ENCODE data around the gene PTPRM.

PTPRM gene

GRCh38 chr18:8448130-8448529 is 881.0 kb downstream of the PTPRM start:
- Histone ChIP-seq H4K8ac (ENCODE audit: low read length) (no peak overlapping the region), H3K4ac (ENCODE audit: low read depth in 1 of 2, low read length in 2 of 2) (no peak overlapping the region), H3K79me1 (replicated peaks; ENCODE audit: low read length, poor library complexity, severe bottlenecking) (no peaks in the 10 kb centered on the region), H2BK120ac (ENCODE audit: low read depth, low read length) (no peak overlapping the region), H3K36me3 (ENCODE audit: control insufficient read depth in 1 of 2, insufficient read depth in 2 of 2, low read depth in 1 of 2, low read length in 2 of 2) (no peaks in the 10 kb centered on the region), H3K4me3 (ENCODE audit: insufficient read depth in 1 of 2, low read depth in 1 of 2, low read length in 2 of 2) (no peak overlapping the region), H3K9me3 (ENCODE audit: control insufficient read depth, low read length) (no peaks in the 10 kb centered on the region), H3K4me1 (ENCODE audit: control insufficient read depth, insufficient read depth, low read depth, low read length) (no peaks in the 10 kb centered on the region), H4K91ac (ENCODE audit: low read length) (no peak overlapping the region), H3K27ac (ENCODE audit: low read length, poor library complexity, severe bottlenecking) (no peak overlapping the region), H3K18ac (ENCODE audit: low read depth in 1 of 2, low read length in 2 of 2) (no peak overlapping the region), H3K23ac (ENCODE audit: low read length in 2 of 2) (no peak overlapping the region), H2BK5ac (ENCODE audit: low read depth, low read length, poor library complexity, severe bottlenecking) (no peak overlapping the region), H3K9ac (ENCODE audit: low read length) (no peak overlapping the region), H2AK5ac (ENCODE audit: low read length, severe bottlenecking) (no peak overlapping the region), H2AFZ (ENCODE audit: low read depth, low read length) (no peak overlapping the region), H2BK15ac (ENCODE audit: low read depth, poor library complexity, severe bottlenecking) (no peak overlapping the region), H3K4me2 (ENCODE audit: low read length, poor library complexity, severe bottlenecking) (no peak overlapping the region), H3K27me3 (ENCODE audit: control insufficient read depth in 1 of 2, insufficient read depth in 1 of 2, low read length in 2 of 2) (peaks cover 0 to 10% of the 10 kb centered on the region in 2 experiments), H3K14ac (ENCODE audit: low read length in 2 of 2) (no peak overlapping the region), H2BK12ac (ENCODE audit: low read length in 2 of 2) (no peak overlapping the region)
- no peak for DNase-seq
- 78% methylated on average over 5 of the region's 7 CpGs for WGBS

GRCh38 chr18:8450013-8450412 is 882.9 kb downstream of the PTPRM start:
- Histone ChIP-seq H3K79me1 (replicated peaks; ENCODE audit: low read length, poor library complexity, severe bottlenecking) (no peaks in the 10 kb centered on the region), H2BK5ac (ENCODE audit: low read depth, low read length, poor library complexity, severe bottlenecking) (no peak overlapping the region), H2AFZ (ENCODE audit: low read depth, low read length) (no peak overlapping the region), H3K18ac (ENCODE audit: low read depth in 1 of 2, low read length in 2 of 2) (no peak overlapping the region), H3K36me3 (ENCODE audit: control insufficient read depth in 1 of 2, insufficient read depth in 2 of 2, low read depth in 1 of 2, low read length in 2 of 2) (no peaks in the 10 kb centered on the region), H3K9me3 (ENCODE audit: control insufficient read depth, low read length) (no peaks in the 10 kb centered on the region), H3K4me1 (ENCODE audit: control insufficient read depth, insufficient read depth, low read depth, low read length) (no peaks in the 10 kb centered on the region), H2AK5ac (ENCODE audit: low read length, severe bottlenecking) (no peak overlapping the region), H2BK12ac (ENCODE audit: low read length in 2 of 2) (no peak overlapping the region), H2BK120ac (ENCODE audit: low read depth, low read length) (no peak overlapping the region), H3K4me3 (ENCODE audit: insufficient read depth in 1 of 2, low read depth in 1 of 2, low read length in 2 of 2) (no peak overlapping the region), H3K27me3 (ENCODE audit: control insufficient read depth in 1 of 2, insufficient read depth in 1 of 2, low read length in 2 of 2) (peaks cover 4 to 9% of the 10 kb centered on the region in 2 experiments), H3K27ac (ENCODE audit: low read length, poor library complexity, severe bottlenecking) (no peak overlapping the region), H2BK15ac (ENCODE audit: low read depth, poor library complexity, severe bottlenecking) (no peak overlapping the region), H4K91ac (ENCODE audit: low read length) (no peak overlapping the region), H3K23ac (ENCODE audit: low read length in 2 of 2) (no peak overlapping the region), H3K4me2 (ENCODE audit: low read length, poor library complexity, severe bottlenecking) (no peak overlapping the region), H3K14ac (ENCODE audit: low read length in 2 of 2) (no peak overlapping the region), H4K8ac (ENCODE audit: low read length) (no peak overlapping the region), H3K9ac (ENCODE audit: low read length) (no peak overlapping the region), H3K4ac (ENCODE audit: low read depth in 1 of 2, low read length in 2 of 2) (no peak overlapping the region)
- WGBS = 49% methylated on average over 4 of the region's 5 CpGs
- peak; percentile 3 for DNase-seq

GRCh38 chr18:8450898-8451665 is 884.0 kb downstream of the PTPRM start:
- Histone ChIP-seq H4K91ac (ENCODE audit: low read length) (no peak overlapping the region), H2BK15ac (ENCODE audit: low read depth, poor library complexity, severe bottlenecking) (no peak overlapping the region), H3K4me1 (ENCODE audit: control insufficient read depth, insufficient read depth, low read depth, low read length) (no peaks in the 10 kb centered on the region), H3K27me3 (ENCODE audit: control insufficient read depth in 1 of 2, insufficient read depth in 1 of 2, low read length in 2 of 2) (peaks cover 7 to 14% of the 10 kb centered on the region in 2 experiments), H2BK12ac (ENCODE audit: low read length in 2 of 2) (no peak overlapping the region), H3K9ac (ENCODE audit: low read length) (no peak overlapping the region), H2AFZ (ENCODE audit: low read depth, low read length) (no peak overlapping the region), H3K79me1 (replicated peaks; ENCODE audit: low read length, poor library complexity, severe bottlenecking) (no peaks in the 10 kb centered on the region), H2AK5ac (ENCODE audit: low read length, severe bottlenecking) (no peak overlapping the region), H3K4ac (ENCODE audit: low read depth in 1 of 2, low read length in 2 of 2) (no peak overlapping the region), H2BK5ac (ENCODE audit: low read depth, low read length, poor library complexity, severe bottlenecking) (no peak overlapping the region), H3K9me3 (ENCODE audit: control insufficient read depth, low read length) (no peaks in the 10 kb centered on the region), H3K27ac (ENCODE audit: low read length, poor library complexity, severe bottlenecking) (no peak overlapping the region), H3K36me3 (ENCODE audit: control insufficient read depth in 1 of 2, insufficient read depth in 2 of 2, low read depth in 1 of 2, low read length in 2 of 2) (no peaks in the 10 kb centered on the region), H2BK120ac (ENCODE audit: low read depth, low read length) (no peak overlapping the region), H3K18ac (ENCODE audit: low read depth in 1 of 2, low read length in 2 of 2) (no peak overlapping the region), H3K4me2 (ENCODE audit: low read length, poor library complexity, severe bottlenecking) (no peak overlapping the region), H3K14ac (ENCODE audit: low read length in 2 of 2) (no peak overlapping the region), H3K4me3 (ENCODE audit: insufficient read depth in 1 of 2, low read depth in 1 of 2, low read length in 2 of 2) (no peak overlapping the region), H3K23ac (ENCODE audit: low read length in 2 of 2) (no peak overlapping the region), H4K8ac (ENCODE audit: low read length) (no peak overlapping the region)
- no peak for DNase-seq
- WGBS = 81% methylated on average over 11 of the region's 13 CpGs

GRCh38 chr18:8453528-8453927 is 886.4 kb downstream of the PTPRM start:
- H3K4me1 ChIP-seq (ENCODE audit: control insufficient read depth, insufficient read depth, low read depth, low read length) = no peaks in the 10 kb centered on the region
- H2AFZ ChIP-seq (ENCODE audit: low read depth, low read length) = no peak overlapping the region
- H3K18ac ChIP-seq (ENCODE audit: low read depth in 1 of 2, low read length in 2 of 2) = no peak overlapping the region
- H3K36me3 ChIP-seq (ENCODE audit: control insufficient read depth in 1 of 2, insufficient read depth in 2 of 2, low read depth in 1 of 2, low read length in 2 of 2) = no peaks in the 10 kb centered on the region
- no peak overlapping the region for H4K91ac ChIP-seq (ENCODE audit: low read length)
- no peak for DNase-seq
- no peak overlapping the region for H3K4ac ChIP-seq (ENCODE audit: low read depth in 1 of 2, low read length in 2 of 2)
- H3K14ac ChIP-seq (ENCODE audit: low read length in 2 of 2) = no peak overlapping the region
- no peaks in the 10 kb centered on the region for H3K9me3 ChIP-seq (ENCODE audit: control insufficient read depth, low read length)
- H3K4me2 ChIP-seq (ENCODE audit: low read length, poor library complexity, severe bottlenecking) = no peak overlapping the region
- no peak overlapping the region for H3K27ac ChIP-seq (ENCODE audit: low read length, poor library complexity, severe bottlenecking)
- peaks cover 7% of the 10 kb centered on the region in 2 experiments for H3K27me3 ChIP-seq (ENCODE audit: control insufficient read depth in 1 of 2, insufficient read depth in 1 of 2, low read length in 2 of 2)
- H2BK5ac ChIP-seq (ENCODE audit: low read depth, low read length, poor library complexity, severe bottlenecking) = no peak overlapping the region
- no peak overlapping the region for H3K23ac ChIP-seq (ENCODE audit: low read length in 2 of 2)
- H2BK12ac ChIP-seq (ENCODE audit: low read length in 2 of 2) = no peak overlapping the region
- no peak overlapping the region for H2AK5ac ChIP-seq (ENCODE audit: low read length, severe bottlenecking)
- H4K8ac ChIP-seq (ENCODE audit: low read length) = no peak overlapping the region
- no peak overlapping the region for H3K9ac ChIP-seq (ENCODE audit: low read length)
- WGBS = 55% methylated on average over 3 of the region's 3 CpGs
- H2BK120ac ChIP-seq (ENCODE audit: low read depth, low read length) = no peak overlapping the region
- H2BK15ac ChIP-seq (ENCODE audit: low read depth, poor library complexity, severe bottlenecking) = no peak overlapping the region
- H3K4me3 ChIP-seq (ENCODE audit: insufficient read depth in 1 of 2, low read depth in 1 of 2, low read length in 2 of 2) = no peak overlapping the region
- no peaks in the 10 kb centered on the region for H3K79me1 ChIP-seq (replicated peaks; ENCODE audit: low read length, poor library complexity, severe bottlenecking)

All from mesenchymal stem cell (in vitro differentiated cells and primary cell).